WTC11 (cell line): ENCODE data around the gene SLC22A4. TPM values are rescaled to one million over a fixed set of nuclear protein-coding genes. Genes with fewer than 3 reads are reported as not detected.

ENCODE experiments used
- ATAC-seq: fragments of 200-7000 bp; cut with Tn5 transposase; 2 replicates; pipeline ENCODE4 v1.10.0; 2021; ENCODE audit warnings: mild to moderate bottlenecking, moderate library complexity
- CTCF ChIA-PET: fragments of 300-600 bp; sonication (Branson Sonifier 250); formaldehyde crosslinking; loops from one replicate; lab custom pipeline; 2021; ENCODE audit warnings: antibody characterized with exemption; lab: Charles Lee
- POLR2A ChIA-PET: fragments of 350-600 bp; sonication (Branson Sonifier 250); formaldehyde crosslinking; loops from one replicate; lab custom pipeline; 2021; ENCODE audit warnings: antibody characterized with exemption; lab: Charles Lee
- DNase-seq: peaks from one replicate; pipeline ENCODE4 v3.0.0; 2021; ENCODE audit warnings: low spot score
- H3K27ac Mint-ChIP-seq: 2 replicates; pipeline ENCODE4 v1.8.0; 2021; ENCODE audit warnings: mixed read lengths
- H3K27me3 Mint-ChIP-seq: 2 replicates; pipeline ENCODE4 v1.8.0; 2021; ENCODE audit warnings: low read depth, mild to moderate bottlenecking, moderate library complexity, mixed read lengths
- H3K36me3 Mint-ChIP-seq: 2 replicates; pipeline ENCODE4 v1.8.0; 2021; ENCODE audit warnings: mixed read lengths
- H3K4me1 Mint-ChIP-seq: 2 replicates; pipeline ENCODE4 v1.8.0; 2022; ENCODE audit warnings: mixed read lengths
- H3K4me3 Mint-ChIP-seq: 2 replicates; pipeline ENCODE4 v1.8.0; 2021; ENCODE audit warnings: mild to moderate bottlenecking, moderate library complexity, mixed read lengths
- H3K9me3 Mint-ChIP-seq: 2 replicates; pipeline ENCODE4 v1.8.0; 2021; ENCODE audit warnings: mixed read lengths
- CDX4 ChIP-seq: fragments of 250-450 bp; sonication (Bioruptor Pico); IDR thresholded peaks from 2 replicates; pipeline ENCODE4 v1.9.0; 2021; ENCODE audit warnings: moderate library complexity, mild to moderate bottlenecking, inconsistent platforms, borderline replicate concordance
- CTCF ChIP-seq: fragments of 200-600 bp; IDR thresholded peaks from 2 replicates; pipeline ENCODE4 v1.8.0; 2022; ENCODE audit warnings: antibody characterized with exemption
- EMX1 ChIP-seq: fragments of 250-450 bp; sonication (Bioruptor Pico); IDR thresholded peaks from 2 replicates; pipeline ENCODE4 v1.8.0; 2021; ENCODE audit warnings: mild to moderate bottlenecking
- ETV6 ChIP-seq: sonication (generic); formaldehyde crosslinking; IDR thresholded peaks from 2 replicates; pipeline ENCODE4 v1.8.1; 2022; ENCODE audit warnings: mild to moderate bottlenecking, missing genetic modification reagents
- HMGA2 ChIP-seq: fragments of 250-450 bp; sonication (Bioruptor Pico); IDR thresholded peaks from 2 replicates; pipeline ENCODE4 v1.4.0; 2021; ENCODE audit warnings: mild to moderate bottlenecking, moderate library complexity
- IRF2 ChIP-seq: sonication (generic); formaldehyde crosslinking; IDR thresholded peaks from 2 replicates; pipeline ENCODE4 v1.8.0; 2022; ENCODE audit warnings: low read depth, missing genetic modification reagents, borderline replicate concordance
- PRDM15 ChIP-seq: sonication (generic); formaldehyde crosslinking; IDR thresholded peaks from 2 replicates; pipeline ENCODE4 v1.8.0; 2022; ENCODE audit warnings: missing genetic modification reagents
- TCF7 ChIP-seq: sonication (generic); formaldehyde crosslinking; IDR thresholded peaks from 2 replicates; pipeline ENCODE4 v1.8.0; 2022; ENCODE audit warnings: mild to moderate bottlenecking, low read depth, missing genetic modification reagents, moderate library complexity
- ZNF232 ChIP-seq: sonication (generic); formaldehyde crosslinking; IDR thresholded peaks from 2 replicates; pipeline ENCODE4 v1.8.0; 2022; ENCODE audit warnings: mild to moderate bottlenecking, missing genetic modification reagents
- ZNF317 ChIP-seq: sonication (generic); formaldehyde crosslinking; IDR thresholded peaks from 2 replicates; pipeline ENCODE4 v1.8.1; 2023; ENCODE audit warnings: low read depth, mild to moderate bottlenecking, moderate library complexity, missing genetic modification reagents, borderline replicate concordance
- ZNF416 ChIP-seq: fragments of 250-450 bp; sonication (Bioruptor Pico); IDR thresholded peaks from 2 replicates; pipeline ENCODE4 v1.9.0; 2021; ENCODE audit warnings: mild to moderate bottlenecking, inconsistent platforms
- total RNA-seq: library from RNA; stranded (reverse); gene quantifications from 3 replicates; pipeline ENCODE4 v1.2.3, GENCODE V29; 2021
- TF ChIP-seq, protein P1 (sequence below): sonication (generic); formaldehyde crosslinking; IDR thresholded peaks from 2 replicates; pipeline ENCODE4 v1.8.0; 2023; ENCODE audit warnings: missing genetic modification reagents
- TF ChIP-seq, protein P2 (sequence below): sonication (generic); formaldehyde crosslinking; IDR thresholded peaks from 2 replicates; pipeline ENCODE4 v1.8.1; 2022; ENCODE audit warnings: low read depth, missing genetic modification reagents, borderline replicate concordance
- TF ChIP-seq, protein P3 (sequence below): fragments of 250-450 bp; sonication (Bioruptor Pico); IDR thresholded peaks from 2 replicates; pipeline ENCODE4 v1.8.0; 2021; ENCODE audit warnings: mild to moderate bottlenecking

Gene SLC22A4
- total RNA-seq, 1 experiment from 2014 or later, result 0.35 TPM

DNA sequence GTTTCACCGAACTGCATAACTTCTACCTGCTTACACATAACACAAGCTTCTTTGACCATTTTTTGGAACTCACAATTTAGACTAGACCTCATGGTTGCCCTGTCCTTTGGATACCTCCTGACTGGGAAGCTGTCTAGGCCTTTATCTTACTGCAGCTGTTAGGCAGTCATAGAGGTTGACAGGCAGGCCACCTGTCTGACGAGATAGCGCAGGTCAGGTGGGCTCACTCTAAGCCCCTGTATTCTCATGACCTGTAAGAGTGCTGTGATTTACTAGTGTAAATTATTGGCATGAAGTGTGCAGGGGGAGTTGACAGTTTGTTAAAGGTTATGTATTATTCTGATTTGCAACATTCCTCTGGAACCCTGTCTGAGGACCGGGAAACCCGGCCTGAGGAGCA lies 29.0 kb downstream of the SLC22A4 start (continued):
- TF ChIP-seq, protein P1, sequence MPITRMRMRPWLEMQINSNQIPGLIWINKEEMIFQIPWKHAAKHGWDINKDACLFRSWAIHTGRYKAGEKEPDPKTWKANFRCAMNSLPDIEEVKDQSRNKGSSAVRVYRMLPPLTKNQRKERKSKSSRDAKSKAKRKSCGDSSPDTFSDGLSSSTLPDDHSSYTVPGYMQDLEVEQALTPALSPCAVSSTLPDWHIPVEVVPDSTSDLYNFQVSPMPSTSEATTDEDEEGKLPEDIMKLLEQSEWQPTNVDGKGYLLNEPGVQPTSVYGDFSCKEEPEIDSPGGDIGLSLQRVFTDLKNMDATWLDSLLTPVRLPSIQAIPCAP, result no peak
- no peak for TF ChIP-seq IRF2 (CRISPR knock-in tag)
- no peak for TF ChIP-seq TCF7 (CRISPR knock-in tag)
- TF ChIP-seq CDX4, result no peak
- no peak for TF ChIP-seq ETV6 (CRISPR knock-in tag)
- TF ChIP-seq ZNF232 (CRISPR knock-in tag), result no peak
- TF ChIP-seq PRDM15 (CRISPR knock-in tag), result no peak
- no peak for TF ChIP-seq CTCF
- TF ChIP-seq, protein P2, sequence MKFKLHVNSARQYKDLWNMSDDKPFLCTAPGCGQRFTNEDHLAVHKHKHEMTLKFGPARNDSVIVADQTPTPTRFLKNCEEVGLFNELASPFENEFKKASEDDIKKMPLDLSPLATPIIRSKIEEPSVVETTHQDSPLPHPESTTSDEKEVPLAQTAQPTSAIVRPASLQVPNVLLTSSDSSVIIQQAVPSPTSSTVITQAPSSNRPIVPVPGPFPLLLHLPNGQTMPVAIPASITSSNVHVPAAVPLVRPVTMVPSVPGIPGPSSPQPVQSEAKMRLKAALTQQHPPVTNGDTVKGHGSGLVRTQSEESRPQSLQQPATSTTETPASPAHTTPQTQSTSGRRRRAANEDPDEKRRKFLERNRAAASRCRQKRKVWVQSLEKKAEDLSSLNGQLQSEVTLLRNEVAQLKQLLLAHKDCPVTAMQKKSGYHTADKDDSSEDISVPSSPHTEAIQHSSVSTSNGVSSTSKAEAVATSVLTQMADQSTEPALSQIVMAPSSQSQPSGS (CRISPR knock-in tag), result no peak
- TF ChIP-seq ZNF317 (CRISPR knock-in tag), result no peak
- no peak for TF ChIP-seq HMGA2
- no peak for TF ChIP-seq ZNF416 (CRISPR knock-in tag)
- no peak for TF ChIP-seq EMX1

DNA sequence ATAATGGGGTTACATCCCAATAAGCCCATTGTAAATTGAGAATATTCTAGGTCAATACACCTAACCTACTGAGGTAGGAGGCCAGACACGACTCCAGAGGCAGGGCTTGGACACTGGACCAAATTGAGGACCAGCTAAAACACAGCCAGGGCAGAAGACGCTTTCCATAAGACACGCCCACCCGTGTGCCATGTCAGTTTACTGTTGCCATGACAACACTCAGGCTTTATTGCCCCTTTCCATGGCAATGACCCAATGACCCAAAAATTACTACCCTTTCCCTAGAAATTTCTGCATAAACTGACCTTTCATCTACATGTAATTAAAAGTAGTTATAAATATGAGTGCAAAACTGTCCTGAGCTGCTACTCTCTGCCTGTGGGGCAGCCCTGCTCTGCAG lies 31.5 kb downstream of the SLC22A4 start:
- CTCF ChIA-PET, result interaction anchor here (1.2 to 1.5 kb wide), 2 partner anchors 88 to 175 kb away, joined by 3 to 4 read pairs; no protein-coding TSS in a partner anchor
- no peaks in the 10 kb centered on the region for H3K9me3 Mint-ChIP-seq
- DNase-seq, result no peak
- TF ChIP-seq, protein P3, sequence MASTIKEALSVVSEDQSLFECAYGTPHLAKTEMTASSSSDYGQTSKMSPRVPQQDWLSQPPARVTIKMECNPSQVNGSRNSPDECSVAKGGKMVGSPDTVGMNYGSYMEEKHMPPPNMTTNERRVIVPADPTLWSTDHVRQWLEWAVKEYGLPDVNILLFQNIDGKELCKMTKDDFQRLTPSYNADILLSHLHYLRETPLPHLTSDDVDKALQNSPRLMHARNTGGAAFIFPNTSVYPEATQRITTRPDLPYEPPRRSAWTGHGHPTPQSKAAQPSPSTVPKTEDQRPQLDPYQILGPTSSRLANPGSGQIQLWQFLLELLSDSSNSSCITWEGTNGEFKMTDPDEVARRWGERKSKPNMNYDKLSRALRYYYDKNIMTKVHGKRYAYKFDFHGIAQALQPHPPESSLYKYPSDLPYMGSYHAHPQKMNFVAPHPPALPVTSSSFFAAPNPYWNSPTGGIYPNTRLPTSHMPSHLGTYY (CRISPR knock-in tag), result no peak
- TF ChIP-seq, all 79 proteins: peak for 0
- POLR2A ChIA-PET, result no interaction called here
- no peak for ATAC-seq
- H3K4me1 Mint-ChIP-seq, result peaks cover 19% of the 10 kb centered on the region
- H3K36me3 Mint-ChIP-seq, result no peaks in the 10 kb centered on the region
- no peaks in the 10 kb centered on the region for H3K27me3 Mint-ChIP-seq
- H3K4me3 Mint-ChIP-seq, result no peak overlapping the region
- no peak overlapping the region for H3K27ac Mint-ChIP-seq
